Spinal cord (tissue), 10 donors: Measurements from ENCODE around the gene MS4A18. TPM values are rescaled to one million over a fixed set of nuclear protein-coding genes. Genes with fewer than 3 reads are reported as not detected.

Source experiments
- DNase-seq, 6 donors: peaks; one replicate each; pipeline versions ENCODE4 v3.0.0 to v3.0.0-alpha.2; 2013 to 2015; ENCODE audit warnings: low spot score in 6 of 6, low read depth in 4 of 6
- H3K27ac ChIP-seq: one replicate; pipeline ENCODE4 v1.5.1; 2013; ENCODE audit warnings: low read depth, low read length, control low read depth
- H3K27me3 ChIP-seq: one replicate; pipeline ENCODE4 v1.6.1; 2013; ENCODE audit warnings: low read length; ENCODE audit not compliant: control insufficient read depth, insufficient read depth
- H3K36me3 ChIP-seq: one replicate; pipeline ENCODE4 v1.6.1; 2013; ENCODE audit warnings: low read length; ENCODE audit not compliant: control insufficient read depth, insufficient read depth
- H3K4me1 ChIP-seq: one replicate; pipeline ENCODE4 v1.6.1; 2013; ENCODE audit warnings: low read length; ENCODE audit not compliant: control insufficient read depth, insufficient read depth
- H3K4me3 ChIP-seq: one replicate; pipeline ENCODE4 v1.5.1; 2013; ENCODE audit warnings: low read depth, low read length, control low read depth
- H3K9me3 ChIP-seq: one replicate; pipeline ENCODE4 v1.6.1; 2013; ENCODE audit warnings: low read length; ENCODE audit not compliant: control insufficient read depth, insufficient read depth
- WGBS: methylation state at CpG from one replicate; pipeline ENCODE4 v1.1.5; 2013; ENCODE audit warnings: missing lambda C conversion rate; ENCODE audit not compliant: insufficient coverage; 5-methylcytosine and 5-hydroxymethylcytosine counted together
- polyA plus RNA-seq, 2 donors: library from polyadenylated mRNA; unstranded; fragments of 120-200 nt; gene quantifications; one replicate each; pipeline ENCODE4 v1.2.1, GENCODE V29; 2013; ENCODE audit not compliant: insufficient read length in 2 of 2
- total RNA-seq, 2 donors: library from RNA; depleted of rRNA in 1 of 2; stranded (reverse); fragments of 120-200 nt in 1 of 2; fragments of >200 nt in 1 of 2; gene quantifications; one replicate each; pipeline versions ENCODE4 v1.2.3 to v1.2.4, GENCODE V29; 2013 to 2014
- donor health status: healthy.

The MS4A18 gene
- total and polyA plus RNA-seq, 4 donors = not detected

DNA sequence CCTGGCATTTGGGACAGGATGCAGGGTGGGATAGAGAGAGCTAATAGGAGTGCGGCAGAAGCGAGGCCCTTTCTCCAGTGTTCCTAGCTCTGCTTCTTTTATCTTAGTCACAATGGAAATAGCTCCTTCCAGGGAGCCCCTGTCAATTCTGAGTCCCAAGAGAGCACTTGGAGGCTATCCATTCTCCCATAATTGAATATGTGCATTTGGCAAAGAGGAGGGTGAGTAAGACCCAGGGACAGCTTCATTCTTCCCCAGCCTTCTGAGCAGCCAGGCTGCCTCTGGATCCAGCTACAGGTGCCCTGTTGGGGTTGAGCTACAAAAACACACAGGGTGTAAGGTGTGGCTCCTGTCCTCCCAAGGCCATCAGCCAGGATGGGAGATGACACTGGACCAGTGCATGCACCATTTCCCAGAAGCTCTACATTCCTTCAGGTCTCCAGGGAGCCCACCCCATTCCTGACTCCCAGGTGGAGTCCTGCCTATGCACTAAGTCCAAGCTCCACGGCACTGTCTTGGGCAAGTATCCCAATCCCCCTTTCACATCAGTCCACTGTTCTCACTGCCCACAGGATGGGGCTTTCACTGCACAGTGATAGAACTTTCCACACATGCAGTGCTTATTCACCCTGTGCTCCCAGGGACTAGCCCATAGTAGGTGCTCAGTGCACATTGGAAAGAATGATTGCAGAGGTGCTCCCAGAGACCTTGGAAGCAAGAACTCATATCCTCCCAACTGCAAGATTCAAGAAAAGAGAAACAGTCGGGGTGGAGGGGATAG lies 66.8 kb downstream of the MS4A18 start:
- 85% methylated on average over 3 of the region's 4 CpGs for WGBS
- no peak overlapping the region for H3K27ac ChIP-seq
- no peak for DNase-seq
- peaks cover 2% of the 10 kb centered on the region for H3K27me3 ChIP-seq
- H3K36me3 ChIP-seq = no peaks in the 10 kb centered on the region
- no peak overlapping the region for H3K4me3 ChIP-seq
- peaks cover 8% of the 10 kb centered on the region for H3K4me1 ChIP-seq
- H3K9me3 ChIP-seq = peaks cover 3% of the 10 kb centered on the region

DNA sequence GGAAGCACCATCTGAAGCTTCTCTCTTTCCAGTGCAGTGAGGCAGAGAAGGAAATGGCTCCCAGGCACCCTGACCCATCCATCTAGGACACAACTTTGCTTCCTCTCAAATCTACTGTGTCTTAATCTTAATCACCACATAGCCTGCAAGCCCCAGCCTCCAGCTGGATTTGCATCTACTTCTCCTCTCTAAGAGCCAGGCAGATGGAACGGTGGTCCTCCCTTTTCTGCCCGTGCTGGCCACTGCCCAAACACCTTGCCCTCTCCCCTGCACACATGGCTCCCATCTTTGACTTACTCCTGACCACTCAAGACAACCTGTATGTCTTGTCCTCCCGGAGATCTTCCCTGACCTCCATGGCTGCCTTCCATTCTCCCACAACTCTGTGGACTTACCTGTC lies 68.0 kb downstream of the MS4A18 start:
- no peak overlapping the region for H3K27ac ChIP-seq
- no peak for DNase-seq
- 87% methylated on average over 3 of the region's 3 CpGs for WGBS

More for the DNA sequence above, 68.0 kb downstream of the MS4A18 start:
- no peaks in the 10 kb centered on the region for H3K36me3 ChIP-seq
- peaks cover 2% of the 10 kb centered on the region for H3K27me3 ChIP-seq
- peaks cover 3% of the 10 kb centered on the region for H3K9me3 ChIP-seq
- no peak overlapping the region for H3K4me3 ChIP-seq
- no peaks in the 10 kb centered on the region for H3K4me1 ChIP-seq

Other genes with a start within 250 kb of the MS4A18 start
- gene MS4A12, start 231.9 kb upstream of the MS4A18 start, total RNA-seq = not detected
- not detected for gene MS4A12, start 231.9 kb upstream of the MS4A18 start, polyA plus RNA-seq
- not detected for gene MS4A13, start 209.3 kb upstream of the MS4A18 start, total RNA-seq
- not detected for gene MS4A13, start 209.3 kb upstream of the MS4A18 start, polyA plus RNA-seq
- gene MS4A8, start 25.1 kb upstream of the MS4A18 start, total RNA-seq = 1 to 10 TPM in 1 of 2 donors, under 1 TPM in 1; 0.40 to 2.8 TPM
- gene MS4A8, start 25.1 kb upstream of the MS4A18 start, polyA plus RNA-seq = under 1 TPM in 1 of 2 donors, not detected in 1; 0.72 TPM
- under 1 TPM in 1 of 2 donors, not detected in 1; 0.17 TPM for gene MS4A15, start 32.1 kb downstream of the MS4A18 start, total RNA-seq
- not detected for gene MS4A15, start 32.1 kb downstream of the MS4A18 start, polyA plus RNA-seq
- not detected for gene MS4A10, start 60.6 kb downstream of the MS4A18 start, total RNA-seq
- not detected for gene MS4A10, start 60.6 kb downstream of the MS4A18 start, polyA plus RNA-seq
- 1 to 10 TPM; 6.5 to 8.9 TPM for gene CCDC86, start 117.4 kb downstream of the MS4A18 start, total RNA-seq
- gene CCDC86, start 117.4 kb downstream of the MS4A18 start, polyA plus RNA-seq = 10 to 100 TPM; 19.8 TPM
- 1 to 10 TPM; 1.2 to 1.9 TPM for gene PTGDR2, start 131.2 kb downstream of the MS4A18 start, total RNA-seq
- 1 to 10 TPM; 3.2 to 3.8 TPM for gene PTGDR2, start 131.2 kb downstream of the MS4A18 start, polyA plus RNA-seq
- not detected for gene ZP1, start 142.8 kb downstream of the MS4A18 start, total RNA-seq
- gene ZP1, start 142.8 kb downstream of the MS4A18 start, polyA plus RNA-seq = under 1 TPM in 1 of 2 donors, not detected in 1; 0.72 TPM
- gene PRPF19, start 181.9 kb downstream of the MS4A18 start, total RNA-seq = 10 to 100 TPM; 49.0 to 50.2 TPM
- 100 to 1,000 TPM; 105 to 115 TPM for gene PRPF19, start 181.9 kb downstream of the MS4A18 start, polyA plus RNA-seq
- 10 to 100 TPM; 33.5 to 39.8 TPM for gene TMEM109, start 189.4 kb downstream of the MS4A18 start, total RNA-seq
- 10 to 100 TPM; 34.8 to 44.7 TPM for gene TMEM109, start 189.4 kb downstream of the MS4A18 start, polyA plus RNA-seq
- 100 to 1,000 TPM in 1 of 2 donors, 10 to 100 TPM in 1; 59.0 to 114 TPM for gene TMEM132A, start 199.7 kb downstream of the MS4A18 start, total RNA-seq
- gene TMEM132A, start 199.7 kb downstream of the MS4A18 start, polyA plus RNA-seq = 100 to 1,000 TPM; 198 to 222 TPM
- gene SLC15A3, start 227.5 kb downstream of the MS4A18 start, total RNA-seq = 10 to 100 TPM; 20.3 to 31.8 TPM
- gene SLC15A3, start 227.5 kb downstream of the MS4A18 start, polyA plus RNA-seq = 10 to 100 TPM; 29.5 to 35.5 TPM
- 1 to 10 TPM in 1 of 2 donors, under 1 TPM in 1; 0.61 to 1.6 TPM for gene CD6, start 247.0 kb downstream of the MS4A18 start, total RNA-seq
- gene CD6, start 247.0 kb downstream of the MS4A18 start, polyA plus RNA-seq = 1 to 10 TPM; 5.0 to 8.4 TPM